Stimulated activated naive B cell treated with anti-CD40 and anti-IgM and Interleukin-4, amounts not matched to agents 10 μg/mL and 1 μg/mL and 100 μg/mL, for 72 hours (primary cell): ENCODE results near the gene DPP3.
"Not testable (repeated sequence)": the region's sequence is repeated elsewhere in the genome, so short reads cannot be mapped to it uniquely, and the experiment has no call there.

Experiments
- ATAC-seq, 2 donors: fragments of 150-1000 bp; cut with Tn5 transposase; replicated peaks; 2 replicates each; pipeline ENCODE4 v1.10.0; 2021; ENCODE audit warnings: moderate library complexity in 1 of 2
- DNase-seq: peaks from one replicate; pipeline ENCODE4 v3.0.0; 2021
- H3K27ac Mint-ChIP-seq: one replicate; pipeline ENCODE4 v1.8.0; 2022; ENCODE audit warnings: mild to moderate bottlenecking, mixed read lengths
- H3K27me3 Mint-ChIP-seq, 2 donors: one replicate each; pipeline ENCODE4 v1.8.0; 2022; ENCODE audit warnings: mixed read lengths in 2 of 2
- H3K36me3 Mint-ChIP-seq, 2 donors: one replicate each; pipeline ENCODE4 v1.8.0; 2022; ENCODE audit warnings: mixed read lengths in 2 of 2, mild to moderate bottlenecking in 1 of 2
- H3K4me1 Mint-ChIP-seq, 2 donors: one replicate each; pipeline ENCODE4 v1.8.0; 2022; ENCODE audit warnings: mixed read lengths in 2 of 2, mild to moderate bottlenecking in 1 of 2
- H3K4me3 Mint-ChIP-seq, 2 donors: one replicate each; pipeline ENCODE4 v1.8.0; 2022; ENCODE audit warnings: mild to moderate bottlenecking in 2 of 2, mixed read lengths in 2 of 2, moderate library complexity in 1 of 2
- H3K9me3 Mint-ChIP-seq, 2 donors: one replicate each; pipeline ENCODE4 v1.8.0; 2022; ENCODE audit warnings: mixed read lengths in 2 of 2, mild to moderate bottlenecking in 1 of 2

Gene DPP3

GRCh38 chr11:66454247-66454646 is 26.0 kb upstream of the DPP3 start:
- H3K27ac Mint-ChIP-seq, result no peak overlapping the region
- no peaks in the 10 kb centered on the region for H3K27me3 Mint-ChIP-seq
- DNase-seq (no peak), ATAC-seq (no peak)
- no peak overlapping the region for H3K4me3 Mint-ChIP-seq
- no peaks in the 10 kb centered on the region for H3K9me3 Mint-ChIP-seq
- no peaks in the 10 kb centered on the region for H3K36me3 Mint-ChIP-seq
- H3K4me1 Mint-ChIP-seq, result peaks cover 26 to 48% of the 10 kb centered on the region in 2 donors

GRCh38 chr11:66454828-66455227 is 25.4 kb upstream of the DPP3 start:
- peaks cover 31 to 54% of the 10 kb centered on the region in 2 donors for H3K4me1 Mint-ChIP-seq
- H3K9me3 Mint-ChIP-seq, result no peaks in the 10 kb centered on the region
- no peaks in the 10 kb centered on the region for H3K36me3 Mint-ChIP-seq
- H3K27ac Mint-ChIP-seq, result no peak overlapping the region
- ATAC-seq (no peak), DNase-seq (no peak)
- no peaks in the 10 kb centered on the region for H3K27me3 Mint-ChIP-seq
- H3K4me3 Mint-ChIP-seq, result no peak overlapping the region

GRCh38 chr11:66457826-66458225 is 22.4 kb upstream of the DPP3 start:
- peaks cover 33 to 60% of the 10 kb centered on the region in 2 donors for H3K4me1 Mint-ChIP-seq
- H3K4me3 Mint-ChIP-seq, result peak overlapping the region; percentile 30 to 44
- H3K9me3 Mint-ChIP-seq, result peaks cover 0 to 3% of the 10 kb centered on the region in 2 donors
- DNase-seq (no peak), ATAC-seq (peak; percentile 75 to 83)
- H3K27ac Mint-ChIP-seq, result peak overlapping the region; percentile 82
- H3K27me3 Mint-ChIP-seq, result no peaks in the 10 kb centered on the region
- H3K36me3 Mint-ChIP-seq, result peaks cover 0 to 2% of the 10 kb centered on the region in 2 donors

- Mint-ChIP-seq H3K4me3 (peak overlapping the region in 1 of 2 donors; percentile 44), H3K27me3 (no peaks in the 10 kb centered on the region), H3K4me1 (peaks cover 30 to 61% of the 10 kb centered on the region in 2 donors), H3K9me3 (peaks cover 0 to 6% of the 10 kb centered on the region in 2 donors), H3K36me3 (peaks cover 0 to 2% of the 10 kb centered on the region in 2 donors), H3K27ac (peak overlapping the region; percentile 82)
- ATAC-seq, result peak; percentile 83 to 87
- peak; percentile 36 for DNase-seq
Measured at GRCh38 chr11:66459138-66459778, 21.0 kb upstream of the DPP3 start.

- Mint-ChIP-seq H3K27ac (no peak overlapping the region), H3K9me3 (peaks cover 0 to 7% of the 10 kb centered on the region in 2 donors), H3K36me3 (peaks cover 0 to 2% of the 10 kb centered on the region in 2 donors), H3K27me3 (no peaks in the 10 kb centered on the region), H3K4me1 (peaks cover 39 to 59% of the 10 kb centered on the region in 2 donors), H3K4me3 (no peak overlapping the region)
- ATAC-seq (no peak), DNase-seq (no peak)
Measured at GRCh38 chr11:66462010-66462409, 18.2 kb upstream of the DPP3 start.

- ATAC-seq (no peak), DNase-seq (no peak)
- no peaks in the 10 kb centered on the region for H3K27me3 Mint-ChIP-seq
- H3K9me3 Mint-ChIP-seq, result peaks cover 0 to 7% of the 10 kb centered on the region in 2 donors
- H3K4me3 Mint-ChIP-seq, result no peak overlapping the region
- peaks cover 42 to 62% of the 10 kb centered on the region in 2 donors for H3K4me1 Mint-ChIP-seq
- peaks cover 0 to 2% of the 10 kb centered on the region in 2 donors for H3K36me3 Mint-ChIP-seq
- H3K27ac Mint-ChIP-seq, result no peak overlapping the region
Measured at GRCh38 chr11:66462911-66463310, 17.3 kb upstream of the DPP3 start.

- ATAC-seq, H3K9me3 Mint-ChIP-seq, H3K36me3 Mint-ChIP-seq, H3K4me3 Mint-ChIP-seq, DNase-seq, H3K27ac Mint-ChIP-seq, H3K27me3 Mint-ChIP-seq: not testable (repeated sequence)
- peaks cover 35 to 55% of the 10 kb centered on the region in 2 donors for H3K4me1 Mint-ChIP-seq
Measured at GRCh38 chr11:66464116-66464515, 16.1 kb upstream of the DPP3 start.

GRCh38 chr11:66464916-66465315 is 15.3 kb upstream of the DPP3 start:
- H3K4me3 Mint-ChIP-seq, result peak overlapping the region in 1 of 2 donors; percentile 92
- H3K27ac Mint-ChIP-seq, result no peak overlapping the region
- no peaks in the 10 kb centered on the region for H3K27me3 Mint-ChIP-seq
- peaks cover 0 to 2% of the 10 kb centered on the region in 2 donors for H3K36me3 Mint-ChIP-seq
- ATAC-seq, result no peak
- H3K9me3 Mint-ChIP-seq, result peaks cover 0 to 7% of the 10 kb centered on the region in 2 donors
- H3K4me1 Mint-ChIP-seq, result peaks cover 29 to 48% of the 10 kb centered on the region in 2 donors
- DNase-seq, result no peak

GRCh38 chr11:66465373-66466224 is 14.6 kb upstream of the DPP3 start:
- ATAC-seq, result peak in 1 of 2 donors; percentile 12
- Mint-ChIP-seq H3K27ac (peak overlapping the region; percentile 80), H3K36me3 (peaks cover 2 to 3% of the 10 kb centered on the region in 2 donors), H3K4me3 (peak overlapping the region; percentile 92 to 95), H3K27me3 (no peaks in the 10 kb centered on the region), H3K9me3 (peaks cover 0 to 7% of the 10 kb centered on the region in 2 donors), H3K4me1 (peaks cover 29 to 48% of the 10 kb centered on the region in 2 donors)
- DNase-seq, result no peak

GRCh38 chr11:66466225-66467033 is 13.8 kb upstream of the DPP3 start, which contains the start of gene PELI3:
Gene PELI3 (plus strand): TSS chr11:66466905. CDS start chr11:66468129, 1,224 bp downstream.
- H3K4me1 Mint-ChIP-seq, result peaks cover 29 to 46% of the 10 kb centered on the region in 2 donors
- peak within 1 kb of the TSS; percentile 92 to 95 for H3K4me3 Mint-ChIP-seq
- H3K27me3 Mint-ChIP-seq, result no peaks in the 10 kb centered on the region
- H3K9me3 Mint-ChIP-seq, result peaks cover 0 to 7% of the 10 kb centered on the region in 2 donors
- ATAC-seq, result peak; percentile 84 to 89
- DNase-seq, result peak; percentile 88
- peak within 1 kb of the TSS; percentile 94 for H3K27ac Mint-ChIP-seq
- peaks cover 2 to 6% of the 10 kb centered on the region in 2 donors for H3K36me3 Mint-ChIP-seq

- peak overlapping the region; percentile 92 to 95 for H3K4me3 Mint-ChIP-seq
- peak; percentile 61 for ATAC-seq
- peaks cover 2 to 6% of the 10 kb centered on the region in 2 donors for H3K36me3 Mint-ChIP-seq
- H3K27ac Mint-ChIP-seq, result peak overlapping the region; percentile 94
- peaks cover 27 to 42% of the 10 kb centered on the region in 2 donors for H3K4me1 Mint-ChIP-seq
- no peaks in the 10 kb centered on the region for H3K27me3 Mint-ChIP-seq
- peaks cover 0 to 7% of the 10 kb centered on the region in 2 donors for H3K9me3 Mint-ChIP-seq
- no peak for DNase-seq
Measured at GRCh38 chr11:66467034-66467659, 13.1 kb upstream of the DPP3 start.

- Mint-ChIP-seq H3K27ac (peak overlapping the region; percentile 94), H3K27me3 (no peaks in the 10 kb centered on the region), H3K9me3 (peaks cover 0 to 5% of the 10 kb centered on the region in 2 donors), H3K4me1 (peaks cover 26 to 42% of the 10 kb centered on the region in 2 donors), H3K36me3 (peaks cover 0 to 6% of the 10 kb centered on the region in 2 donors), H3K4me3 (peak overlapping the region; percentile 87 to 95)
- ATAC-seq (peak; percentile 53 to 60), DNase-seq (peak; percentile 37)
Measured at GRCh38 chr11:66467756-66468155, 12.5 kb upstream of the DPP3 start.

GRCh38 chr11:66468691-66469090 is 11.5 kb upstream of the DPP3 start:
- no peaks in the 10 kb centered on the region for H3K27me3 Mint-ChIP-seq
- peaks cover 0 to 11% of the 10 kb centered on the region in 2 donors for H3K36me3 Mint-ChIP-seq
- H3K9me3 Mint-ChIP-seq, result peaks cover 0 to 1% of the 10 kb centered on the region in 2 donors
- H3K4me1 Mint-ChIP-seq, result peaks cover 26 to 34% of the 10 kb centered on the region in 2 donors
- no peak overlapping the region for H3K4me3 Mint-ChIP-seq
- DNase-seq (no peak), ATAC-seq (no peak)
- no peak overlapping the region for H3K27ac Mint-ChIP-seq
